ENCODE results near the gene CAMKMT. TPM values are rescaled to one million over a fixed set of nuclear protein-coding genes. Genes with fewer than 3 reads are reported as not detected.

Gene CAMKMT
- total RNA-seq, 4 donors from 2014 or later: 4.5 to 57.9 (median 15.4) TPM

- intact Hi-C loops (cut with DNase I; ENCODE audit: low total_unique reads): no loop called here
Observed at GRCh38 chr2:44821500-44821899, 459.8 kb downstream of the CAMKMT start.

GRCh38 chr2:44822174-44822573 lies 460.4 kb downstream of the CAMKMT start:
- no peak for DNase-seq
- 82 to 90% methylated on average over 3 to 6 of the region's 6 CpGs for WGBS, 2 donors (ENCODE audit: low coverage in 1 of 2)
- H3K27me3 ChIP-seq: no peaks in the 10 kb centered on the region
- intact Hi-C loops (cut with DNase I; ENCODE audit: low total_unique reads): no loop called here
- H3K27ac ChIP-seq: no peak overlapping the region
- in situ Hi-C loops (cut with MboI; ENCODE audit: low pct_ligation_motif_present in 1 of 4, low pct_unique_long_range_greater_than_20kb in 1 of 4, low sequenced_read_pairs in 3 of 4): no loop called here
- H3K4me1 ChIP-seq: peaks cover 0 to 13% (median 5%) of the 10 kb centered on the region in 4 donors
- no peak overlapping the region for H3K4me3 ChIP-seq
- no peaks in the 10 kb centered on the region for H3K36me3 ChIP-seq
- no peaks in the 10 kb centered on the region for H3K9me3 ChIP-seq
- no peak for TF ChIP-seq EP300 (IDR thresholded peaks at IDR 0.05; ENCODE audit: low read depth)
- TF ChIP-seq CTCF (IDR thresholded peaks at IDR 0.05): no peak
- no peak for TF ChIP-seq POLR2A (IDR thresholded peaks at IDR 0.05)
- no peak for TF ChIP-seq POLR2AphosphoS5 (IDR thresholded peaks at IDR 0.05)

More at GRCh38 chr2:44821500-44821899, 459.8 kb downstream of the CAMKMT start:
- TF ChIP-seq POLR2A (IDR thresholded peaks at IDR 0.05) (no peak), CTCF (IDR thresholded peaks at IDR 0.05) (no peak), EP300 (IDR thresholded peaks at IDR 0.05; ENCODE audit: low read depth) (no peak), POLR2AphosphoS5 (IDR thresholded peaks at IDR 0.05) (no peak)
- WGBS, 2 donors (ENCODE audit: low coverage in 1 of 2): 71 to 81% methylated on average over 4 to 6 of the region's 6 CpGs
- Histone ChIP-seq H3K27me3 (no peaks in the 10 kb centered on the region), H3K4me1 (peaks cover 0 to 13% (median 5%) of the 10 kb centered on the region in 4 donors), H3K4me3 (no peak overlapping the region), H3K36me3 (no peaks in the 10 kb centered on the region), H3K27ac (no peak overlapping the region), H3K9me3 (no peaks in the 10 kb centered on the region)
- DNase-seq: no peak
- in situ Hi-C loops (cut with MboI; ENCODE audit: low pct_ligation_motif_present in 1 of 4, low pct_unique_long_range_greater_than_20kb in 1 of 4, low sequenced_read_pairs in 3 of 4): no loop called here

Other genes starting within 250 kb of the CAMKMT start
- gene PPM1B, start 193.1 kb upstream of the CAMKMT start, total RNA-seq: 100 to 1,000 TPM in 1 of 4 donors, 10 to 100 TPM in 3; 23.7 to 108 (median 67.0) TPM
- gene SLC3A1, start 86.5 kb upstream of the CAMKMT start, total RNA-seq: 100 to 1,000 TPM in 1 of 4 donors, 10 to 100 TPM in 2, 1 to 10 TPM in 1; 1.2 to 146 (median 66.7) TPM
- 10 to 100 TPM; 29.2 to 55.9 (median 32.4) TPM for gene PREPL, start 453 bp upstream of the CAMKMT start, total RNA-seq

Measured in transverse colon (tissue), 4 donors.